Endothelial cell of umbilical vein (primary cell): ENCODE results near the gene SORCS1.

ENCODE experiments used
- CTCF ChIP-seq, 2 donors: IDR thresholded peaks; 1 replicate in 1 of 2; 2 replicates in 1 of 2; pipeline ENCODE4 v1.5.1; 2011; ENCODE audit warnings: low read length in 2 of 2, mild to moderate bottlenecking in 2 of 2, moderate library complexity in 2 of 2, control low read depth in 1 of 2, inconsistent platforms in 1 of 2, low read depth in 1 of 2; ENCODE audit not compliant: insufficient read depth in 1 of 2; ENCODE audit errors: extremely low read depth in 1 of 2
- EZH2 ChIP-seq: IDR thresholded peaks from 2 replicates; pipeline ENCODE4 v1.6.1; 2012; ENCODE audit warnings: borderline replicate concordance, low read depth, mild to moderate bottlenecking, moderate library complexity, low read length, inconsistent platforms; ENCODE audit not compliant: severe bottlenecking

- TF ChIP-seq CTCF (IDR thresholded peaks at IDR 0.05; ENCODE audit: extremely low read depth in 1 of 2, insufficient read depth in 1 of 2, low read depth in 1 of 2, low read length in 2 of 2) = no peak
- no peak for TF ChIP-seq EZH2
Measured at GRCh38 chr10:107072028-107072427, 92.5 kb downstream of the SORCS1 start.
